Vagina (tissue), 2 donors: ENCODE data around the gene MED8. TPM values are rescaled to one million over a fixed set of nuclear protein-coding genes. Genes with fewer than 3 reads are reported as not detected.
A peak's percentile ranks its signal among the peaks of the same experiment; 100 is the strongest.

Source experiments
- DNase-seq, 2 donors: peaks; one replicate each; pipeline ENCODE4 v3.0.0-alpha.2; 2017; ENCODE audit errors: extremely low spot score in 2 of 2
- H3K27ac ChIP-seq: fragments of 200-600 bp; sonication (generic); one replicate; pipeline ENCODE4 v1.5.1; 2019
- H3K27me3 ChIP-seq: fragments of 200-600 bp; sonication (generic); one replicate; pipeline ENCODE4 v1.5.1; 2019
- H3K36me3 ChIP-seq, 2 donors: fragments of 200-600 bp; sonication (generic); one replicate each; pipeline ENCODE4 v1.5.1; 2017 to 2019
- H3K4me1 ChIP-seq: fragments of 200-600 bp; sonication (generic); one replicate; pipeline ENCODE4 v1.5.1; 2019
- H3K4me3 ChIP-seq, 2 donors: fragments of 200-600 bp; sonication (generic); 1 replicate in 1 of 2; 2 replicates in 1 of 2; pipeline ENCODE4 v1.5.1; 2016 to 2019
- H3K9me3 ChIP-seq: fragments of 200-600 bp; sonication (generic); one replicate; pipeline ENCODE4 v1.5.1; 2019
- CTCF ChIP-seq, 3 experiments: fragments of 450-650 bp in 2 of 3; fragments of 200-600 bp in 1 of 3; sonication (generic) in 1 of 3; IDR thresholded peaks; one replicate each; pipeline ENCODE4 v1.5.1; 2017 to 2019; ENCODE audit warnings: antibody characterized with exemption in 3 of 3, mild to moderate bottlenecking in 2 of 3, moderate library complexity in 2 of 3
- POLR2A ChIP-seq, 2 donors: fragments of 450-650 bp; IDR thresholded peaks; one replicate each; pipeline ENCODE4 v1.6.1; 2017; ENCODE audit warnings: antibody characterized with exemption in 2 of 2, mild to moderate bottlenecking in 2 of 2, moderate library complexity in 2 of 2
- POLR2AphosphoS5 ChIP-seq, 2 donors: sonication (generic); formaldehyde crosslinking; IDR thresholded peaks; one replicate each; pipeline ENCODE4 v1.9.0; 2017; ENCODE audit warnings: antibody characterized with exemption in 2 of 2, mild to moderate bottlenecking in 2 of 2, low read depth in 1 of 2; ENCODE audit not compliant: insufficient read depth in 1 of 2
- intact Hi-C: fragments of 100-400 bp; cut with DNase I; formaldehyde crosslinking; loops from one replicate; pipeline ENCODE4 v1.15.1; 2023
- total RNA-seq: library from RNA; depleted of rRNA; stranded (reverse); fragments of >200 nt; gene quantifications from one replicate; pipeline ENCODE4 v1.2.3, GENCODE V29; 2016

MED8 gene
- total RNA-seq, 1 donor from 2014 or later: 33.6 TPM

GRCh38 chr1:43358746-43359693, 30.6 kb downstream of the MED8 start, which contains the start of gene CDC20:
Gene CDC20 (plus strand): TSS chr1:43358981. CDS start chr1:43359216, 235 bp downstream.
- Histone ChIP-seq H3K27ac (peak within 1 kb of the TSS; percentile 94), H3K9me3 (no peaks in the 10 kb centered on the region), H3K4me1 (peaks cover 17% of the 10 kb centered on the region), H3K36me3 (peaks cover 0 to 22% of the 10 kb centered on the region in 2 donors), H3K27me3 (no peaks in the 10 kb centered on the region), H3K4me3 (peak within 1 kb of the TSS; percentile 58 to 72)
- intact Hi-C loops: no loop called here
- DNase-seq: peak; percentile 97 to 98
- TF ChIP-seq CTCF (IDR thresholded peaks at IDR 0.05): no peak
- TF ChIP-seq POLR2AphosphoS5 (IDR thresholded peaks at IDR 0.05; ENCODE audit: insufficient read depth in 1 of 2, low read depth in 1 of 2): peak; percentile 70 to 92

GRCh38 chr1:43358121-43358745, 31.4 kb downstream of the MED8 start:
- intact Hi-C loops: no loop called here
- no peaks in the 10 kb centered on the region for H3K9me3 ChIP-seq
- peak in 1 of 2 donors; percentile 6 for TF ChIP-seq POLR2A (IDR thresholded peaks at IDR 0.05)
- TF ChIP-seq CTCF (IDR thresholded peaks at IDR 0.05): no peak
- peak in 1 of 2 donors; percentile 82 for TF ChIP-seq POLR2AphosphoS5 (IDR thresholded peaks at IDR 0.05; ENCODE audit: insufficient read depth in 1 of 2, low read depth in 1 of 2)

GRCh38 chr1:43357251-43357650, 32.3 kb downstream of the MED8 start:
- DNase-seq: no peak
- Histone ChIP-seq H3K4me3 (no peak overlapping the region), H3K4me1 (peaks cover 17% of the 10 kb centered on the region), H3K27ac (no peak overlapping the region), H3K27me3 (no peaks in the 10 kb centered on the region), H3K36me3 (peaks cover 0 to 5% of the 10 kb centered on the region in 2 donors), H3K9me3 (no peaks in the 10 kb centered on the region)
- TF ChIP-seq CTCF (IDR thresholded peaks at IDR 0.05) (no peak), POLR2AphosphoS5 (IDR thresholded peaks at IDR 0.05; ENCODE audit: insufficient read depth in 1 of 2, low read depth in 1 of 2) (no peak), POLR2A (IDR thresholded peaks at IDR 0.05) (no peak)
- intact Hi-C loops: no loop called here

More at GRCh38 chr1:43358121-43358745, 31.4 kb downstream of the MED8 start:
- Histone ChIP-seq H3K4me3 (peak overlapping the region; percentile 58 to 72), H3K4me1 (peaks cover 17% of the 10 kb centered on the region), H3K27me3 (no peaks in the 10 kb centered on the region), H3K27ac (peak overlapping the region; percentile 94), H3K36me3 (peaks cover 0 to 15% of the 10 kb centered on the region in 2 donors)
- no peak for DNase-seq

GRCh38 chr1:43354936-43355335, 34.7 kb downstream of the MED8 start:
- intact Hi-C loops: no loop called here
- H3K27me3 ChIP-seq: no peaks in the 10 kb centered on the region
- DNase-seq: no peak
- no peaks in the 10 kb centered on the region for H3K9me3 ChIP-seq
- H3K4me3 ChIP-seq: no peak overlapping the region
- H3K36me3 ChIP-seq: no peaks in the 10 kb centered on the region
- peaks cover 17% of the 10 kb centered on the region for H3K4me1 ChIP-seq
- no peak for TF ChIP-seq POLR2AphosphoS5 (IDR thresholded peaks at IDR 0.05; ENCODE audit: insufficient read depth in 1 of 2, low read depth in 1 of 2)
- no peak for TF ChIP-seq CTCF (IDR thresholded peaks at IDR 0.05)
- TF ChIP-seq POLR2A (IDR thresholded peaks at IDR 0.05): no peak
- no peak overlapping the region for H3K27ac ChIP-seq
